Stimulated activated CD4-positive, alpha-beta T cell treated with anti-CD3 and anti-CD28 coated beads, Interleukin-4, amount 100 ng/mL, for 48 hours (primary cell): ENCODE results near the gene IL16.
A peak's percentile ranks its signal among the peaks of the same experiment; 100 is the strongest.

Experiments
- DNase-seq, 2 donors: peaks; one replicate each; pipeline ENCODE4 v3.0.0-alpha.2; 2020; ENCODE audit warnings: low read depth in 2 of 2

Gene IL16

DNA sequence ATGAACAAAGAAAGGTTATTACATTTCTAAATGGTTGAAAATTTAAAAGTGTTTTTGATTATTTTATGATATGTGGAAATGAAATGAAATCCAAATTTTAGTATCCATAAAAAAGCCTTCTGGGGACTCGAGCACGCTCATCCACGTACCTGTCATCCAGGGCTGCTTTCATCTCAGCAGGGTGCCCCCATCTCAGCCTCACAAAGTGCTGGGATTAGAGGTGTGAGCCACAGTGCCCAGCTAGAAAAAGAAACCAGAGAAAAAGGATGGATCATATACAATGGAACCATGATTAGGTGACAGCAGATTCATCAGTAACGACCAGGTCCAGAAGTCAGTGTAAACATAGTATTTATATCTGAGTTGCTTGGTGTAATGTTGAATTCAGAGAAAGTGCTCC lies 77.6 kb downstream of the IL16 start:
- DNase-seq: no peak

- peak; percentile 51 to 83 for DNase-seq
Measured at GRCh38 chr15:81274931-81275707, 78.4 kb downstream of the IL16 start.

GRCh38 chr15:81275711-81276392 lies 79.2 kb downstream of the IL16 start:
- no peak for DNase-seq

DNA sequence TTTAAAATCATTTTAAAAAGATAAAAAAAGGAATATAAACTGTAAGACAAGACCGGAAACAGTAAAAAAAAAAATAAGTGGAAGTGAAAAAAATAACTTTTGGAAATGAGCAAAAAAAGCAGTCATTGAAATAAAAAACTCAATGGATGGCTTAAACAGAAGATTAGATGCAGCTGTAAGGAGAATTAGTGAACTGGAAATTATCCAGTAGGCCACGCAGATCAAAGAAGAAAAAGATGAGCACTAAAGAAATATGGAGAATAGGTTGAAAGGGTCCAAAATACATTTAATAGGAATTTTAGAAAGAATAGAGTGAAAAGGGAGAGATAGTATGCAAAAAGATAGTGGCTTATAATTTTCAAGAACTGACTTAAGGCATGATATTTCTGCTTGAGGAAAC lies 80.3 kb downstream of the IL16 start:
- no peak for DNase-seq

DNA sequence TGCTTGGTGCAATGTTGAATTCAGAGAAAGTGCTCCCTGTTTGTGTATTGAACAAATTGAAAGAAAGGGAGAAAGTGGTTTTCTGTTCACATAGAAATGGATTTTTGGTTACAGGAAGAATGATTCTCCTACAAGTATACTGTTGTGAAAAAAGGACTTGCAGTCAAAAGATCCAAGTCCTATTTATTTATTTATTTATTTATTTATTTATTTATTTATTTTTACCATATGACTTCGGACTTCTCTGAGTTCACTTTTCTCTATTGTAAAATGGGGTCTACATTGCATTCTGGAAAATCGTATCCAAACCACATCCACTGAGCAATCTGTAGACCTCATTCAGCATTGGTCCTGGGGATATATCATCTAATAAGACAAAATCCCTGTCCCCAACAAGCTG lies 81.2 kb downstream of the IL16 start:
- no peak for DNase-seq

GRCh38 chr15:81278306-81279029 lies 81.8 kb downstream of the IL16 start:
- DNase-seq: no peak

GRCh38 chr15:81279621-81280485 lies 83.2 kb downstream of the IL16 start:
- no peak for DNase-seq

DNA sequence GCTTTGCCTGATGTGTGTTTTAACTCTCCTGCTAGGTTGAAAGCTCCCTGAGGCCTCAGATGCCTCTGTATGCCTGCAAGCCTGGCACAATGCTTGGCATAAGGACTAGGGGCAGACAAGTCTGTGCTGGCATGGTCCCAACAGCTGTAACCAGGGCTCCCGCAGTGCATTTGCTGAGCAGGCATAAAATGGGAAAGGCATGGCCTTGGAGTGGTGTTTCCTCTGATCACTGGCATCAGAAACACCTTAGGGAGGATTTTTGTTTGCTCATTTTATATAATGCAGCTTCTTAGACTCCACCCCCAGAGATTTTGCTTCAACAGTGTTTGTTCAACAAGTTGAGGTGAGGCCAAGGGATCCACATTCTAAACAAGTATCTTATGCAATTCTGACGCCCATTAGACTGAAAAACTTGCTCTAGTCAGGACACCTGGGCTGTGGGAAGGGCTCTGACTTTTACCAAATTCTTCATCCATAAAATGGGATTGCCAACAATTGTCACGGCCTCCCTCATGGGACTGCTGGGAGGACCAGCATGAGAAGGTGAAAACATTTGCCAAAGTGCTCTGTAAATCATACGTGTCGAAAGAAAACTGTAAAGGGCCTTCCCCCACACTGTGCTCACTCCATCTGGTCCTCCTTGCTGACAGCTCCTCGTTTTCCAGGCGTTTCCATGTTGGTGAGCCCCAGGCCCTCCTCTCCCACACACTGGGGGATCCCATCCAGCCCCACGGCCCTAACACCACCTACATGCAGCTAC lies 84.2 kb downstream of the IL16 start:
- no peak for DNase-seq

DNA sequence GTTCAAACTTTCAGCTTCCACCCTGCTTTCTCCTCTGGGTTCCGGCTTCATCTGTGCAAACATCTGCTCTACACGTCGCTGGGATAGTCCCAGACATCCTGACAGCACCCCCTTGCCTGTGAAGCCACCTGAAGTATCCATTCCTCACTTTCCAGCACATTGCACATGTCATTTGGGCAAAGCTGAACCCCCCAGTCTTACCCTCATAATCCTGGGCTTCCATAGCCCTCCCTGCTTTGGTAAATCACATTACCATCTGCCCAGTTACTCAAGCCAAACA lies 84.7 kb downstream of the IL16 start:
- DNase-seq: no peak

- no peak for DNase-seq
Measured at GRCh38 chr15:81281766-81282605, 85.3 kb downstream of the IL16 start.

DNA sequence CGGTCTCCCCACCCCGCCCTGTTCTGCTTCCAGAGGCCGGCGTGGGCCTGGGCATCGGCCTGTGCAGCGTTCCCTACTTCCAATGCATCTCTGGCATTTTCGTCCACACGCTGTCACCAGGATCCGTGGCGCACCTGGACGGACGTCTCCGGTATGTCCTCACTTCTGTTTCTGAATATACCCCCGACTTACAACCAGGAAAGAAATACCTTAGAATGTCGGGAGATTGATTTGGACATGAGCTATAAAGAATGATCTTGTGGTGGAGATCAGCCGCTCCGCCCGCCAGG lies 85.9 kb downstream of the IL16 start:
- DNase-seq: no peak

DNA sequence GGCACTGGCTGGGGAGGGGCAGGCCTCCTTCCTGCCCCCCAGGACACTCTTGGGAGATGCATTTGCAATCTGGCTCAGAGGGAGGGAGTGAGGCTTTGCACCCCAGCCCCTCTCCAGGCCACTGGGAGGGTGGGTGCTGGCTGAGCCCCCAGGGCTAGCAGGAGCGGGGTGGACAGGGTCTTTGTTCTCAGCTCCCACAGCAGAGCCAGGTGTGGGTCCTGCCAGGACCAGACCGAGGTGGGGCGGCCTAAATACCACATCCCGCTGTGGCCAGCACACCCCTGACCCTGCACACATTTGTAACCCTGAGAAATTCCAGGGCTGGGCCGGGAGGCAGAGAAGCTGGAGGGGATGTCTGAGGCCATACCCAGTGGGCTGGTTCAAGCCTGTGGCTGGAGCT lies 86.2 kb downstream of the IL16 start:
- no peak for DNase-seq

DNA sequence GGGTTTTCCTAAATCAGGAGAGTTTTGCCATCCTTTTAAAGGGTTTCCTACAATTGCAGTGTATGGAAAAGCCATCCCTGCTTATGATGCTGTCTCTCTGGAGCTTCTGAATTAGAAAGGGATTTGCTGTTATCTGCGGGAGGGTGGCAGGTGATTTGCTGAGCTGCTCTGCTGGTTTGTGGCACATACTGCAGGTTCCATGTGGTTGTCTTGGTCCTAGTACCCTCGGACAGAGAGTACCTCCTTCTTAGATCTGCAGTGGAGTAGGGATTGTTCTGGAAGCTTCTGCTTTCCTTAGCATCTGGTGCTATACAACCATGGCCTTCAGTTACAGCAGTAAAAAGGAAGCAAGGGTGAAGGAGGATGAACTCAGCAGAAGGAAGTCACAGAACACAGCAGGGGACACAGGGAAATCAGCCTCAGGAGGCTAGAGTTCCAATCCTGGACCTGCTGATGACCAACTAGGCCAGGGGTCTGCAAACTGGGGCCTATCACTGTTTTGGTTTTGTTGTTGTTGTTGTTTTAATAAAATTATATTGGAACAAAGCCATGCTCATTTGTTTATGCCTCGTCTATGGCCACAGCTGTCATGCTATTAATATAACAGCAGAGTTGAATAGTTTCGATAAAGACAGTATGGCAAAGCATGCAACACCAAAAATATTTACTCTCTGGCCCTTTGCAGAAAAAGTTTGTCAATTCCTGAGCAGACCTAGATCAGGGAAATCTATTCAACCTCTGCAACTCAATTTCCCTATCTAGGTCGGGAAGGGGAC lies 87.8 kb downstream of the IL16 start:
- DNase-seq: no peak

GRCh38 chr15:81285461-81285860 lies 88.8 kb downstream of the IL16 start:
- no peak for DNase-seq

GRCh38 chr15:81286621-81287121 lies 90.0 kb downstream of the IL16 start:
- DNase-seq: no peak

- DNase-seq: no peak
Measured at GRCh38 chr15:81288040-81288439, 91.4 kb downstream of the IL16 start.

- DNase-seq: no peak
Measured at GRCh38 chr15:81288616-81289015, 91.9 kb downstream of the IL16 start.

- no peak for DNase-seq
Measured at GRCh38 chr15:81289910-81290309, 93.2 kb downstream of the IL16 start.

DNA sequence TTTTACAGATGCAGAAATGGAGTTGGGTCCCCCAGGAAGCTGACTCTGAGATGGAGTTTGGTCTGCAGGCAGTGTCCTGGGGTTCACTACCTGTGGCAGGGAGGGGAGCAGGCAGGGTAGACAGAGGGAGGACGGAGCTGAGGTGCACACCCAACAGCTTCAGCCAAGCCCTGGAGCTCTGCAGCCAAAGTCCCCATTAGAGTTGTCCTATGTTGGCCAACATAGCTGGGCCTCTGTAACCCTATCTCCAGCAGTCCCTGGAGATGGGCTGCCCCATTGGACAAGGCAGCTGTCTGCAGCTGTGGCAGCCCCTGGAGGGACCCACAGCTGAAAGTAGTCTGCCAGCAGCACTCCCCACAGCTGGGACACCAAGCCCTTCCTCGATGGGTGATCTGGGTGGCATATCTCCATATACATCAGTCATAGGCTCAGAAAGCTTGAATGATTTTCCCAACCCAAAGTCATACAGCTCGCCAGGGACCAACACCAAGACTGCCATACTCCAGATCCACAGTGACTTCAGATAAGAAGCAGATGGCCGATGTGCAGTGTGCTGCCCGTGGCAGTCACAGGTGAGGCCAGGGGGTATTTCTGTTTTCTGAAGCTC lies 95.3 kb downstream of the IL16 start:
- no peak for DNase-seq
